ENCODE data around the gene FAM131C.

The FAM131C gene

DNA sequence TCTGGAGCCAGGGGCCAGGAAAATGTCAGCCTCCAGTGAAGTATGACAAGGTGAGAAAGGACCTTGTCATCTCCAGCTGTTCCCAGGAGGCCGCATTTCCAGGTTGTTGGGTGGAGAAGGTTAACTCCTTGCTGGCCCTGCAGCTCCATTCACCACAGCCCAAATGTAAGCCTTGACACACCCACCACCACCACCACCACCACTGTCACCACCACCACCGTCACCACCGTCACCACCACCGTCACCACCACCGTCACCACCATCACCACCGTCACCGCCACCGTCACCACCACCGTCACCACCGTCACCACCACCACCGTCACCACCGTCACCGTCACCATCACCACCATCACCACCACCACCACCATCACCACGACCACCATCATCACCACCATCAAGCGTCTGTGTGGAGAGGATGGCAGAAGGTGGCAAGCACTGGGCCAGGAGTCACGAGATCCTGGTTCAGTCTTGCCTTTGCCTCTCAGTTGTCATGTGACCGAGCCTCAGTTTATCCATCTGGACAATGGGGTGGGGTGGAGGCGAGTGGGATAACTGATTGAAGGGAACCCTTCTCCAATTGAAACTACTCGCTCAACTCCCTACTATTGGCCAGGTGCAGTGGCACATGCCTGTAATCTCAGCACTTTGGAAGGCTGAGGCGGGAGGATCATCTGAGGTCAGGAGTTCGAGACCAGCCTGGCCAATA, 21.2 kb upstream of the FAM131C start:
- TF ChIP-seq POLR2A (IDR thresholded peaks at IDR 0.05; ENCODE audit: low read depth, low read length) (no peak), TAF1 (IDR thresholded peaks at IDR 0.05; ENCODE audit: borderline replicate concordance, low read depth, low read length) (no peak), POLR2AphosphoS5 (IDR thresholded peaks at IDR 0.05; ENCODE audit: low read depth, low read length) (no peak)
- no peak for DNase-seq (ENCODE audit: insufficient read length)
- FAIRE-seq, result no peak

DNA sequence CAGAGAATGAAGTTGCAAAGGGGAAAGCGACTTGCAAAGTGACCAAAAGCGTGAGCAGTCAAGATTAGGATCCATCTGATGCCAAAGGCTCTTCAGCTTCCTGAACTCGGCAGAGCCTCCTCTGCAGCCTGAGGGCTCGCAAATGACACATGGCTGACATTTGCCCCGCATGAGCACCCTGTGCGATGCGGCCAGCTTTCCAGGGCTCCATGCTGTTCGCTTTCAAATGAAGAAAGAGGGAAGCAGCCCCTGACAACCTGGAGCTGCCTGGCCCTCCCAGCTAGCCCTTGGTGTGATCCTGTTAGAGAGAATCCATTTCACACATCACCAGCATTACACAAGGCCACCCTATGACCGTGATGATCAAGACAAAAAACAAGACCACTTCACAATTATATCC, 20.2 kb upstream of the FAM131C start:
- no peak for FAIRE-seq
- no peak for TF ChIP-seq POLR2A (IDR thresholded peaks at IDR 0.05; ENCODE audit: low read depth, low read length)
- TF ChIP-seq TAF1 (IDR thresholded peaks at IDR 0.05; ENCODE audit: borderline replicate concordance, low read depth, low read length), result no peak
- TF ChIP-seq POLR2AphosphoS5 (IDR thresholded peaks at IDR 0.05; ENCODE audit: low read depth, low read length), result no peak
- no peak for DNase-seq (ENCODE audit: insufficient read length)

DNA sequence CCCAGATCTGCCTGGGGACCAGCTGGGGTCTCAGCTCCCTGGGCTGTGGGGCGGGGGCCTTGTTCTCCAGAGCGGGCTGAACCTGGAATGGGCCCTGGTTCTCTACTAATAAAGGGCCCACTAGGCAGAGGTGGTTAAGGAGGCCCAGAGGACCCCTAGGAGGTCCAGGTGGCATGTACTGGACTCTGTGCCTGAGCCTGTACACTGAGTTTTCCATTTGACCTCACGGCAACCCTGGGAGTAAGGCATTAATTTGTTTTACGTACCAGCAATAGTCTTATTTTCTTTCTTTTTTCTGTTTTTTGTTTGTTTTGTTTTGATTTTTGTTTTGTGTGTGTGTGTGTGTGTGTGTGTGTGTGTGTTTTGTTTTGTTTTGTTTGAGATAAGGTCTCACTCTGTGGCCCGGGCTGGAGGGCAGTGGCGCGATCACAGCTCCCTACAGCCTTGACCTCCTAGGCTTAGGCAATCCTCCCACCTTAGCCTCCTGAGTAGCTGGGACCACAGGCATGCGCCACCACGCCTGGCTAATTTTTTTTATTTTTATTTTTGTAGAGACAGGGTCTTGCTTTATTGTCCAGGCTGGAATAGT, 19.6 kb upstream of the FAM131C start:
- DNase-seq (ENCODE audit: insufficient read length) (no peak), FAIRE-seq (no peak)
- no peak for TF ChIP-seq TAF1 (IDR thresholded peaks at IDR 0.05; ENCODE audit: borderline replicate concordance, low read depth, low read length)
- TF ChIP-seq POLR2A (IDR thresholded peaks at IDR 0.05; ENCODE audit: low read depth, low read length), result no peak
- TF ChIP-seq POLR2AphosphoS5 (IDR thresholded peaks at IDR 0.05; ENCODE audit: low read depth, low read length), result no peak

DNA sequence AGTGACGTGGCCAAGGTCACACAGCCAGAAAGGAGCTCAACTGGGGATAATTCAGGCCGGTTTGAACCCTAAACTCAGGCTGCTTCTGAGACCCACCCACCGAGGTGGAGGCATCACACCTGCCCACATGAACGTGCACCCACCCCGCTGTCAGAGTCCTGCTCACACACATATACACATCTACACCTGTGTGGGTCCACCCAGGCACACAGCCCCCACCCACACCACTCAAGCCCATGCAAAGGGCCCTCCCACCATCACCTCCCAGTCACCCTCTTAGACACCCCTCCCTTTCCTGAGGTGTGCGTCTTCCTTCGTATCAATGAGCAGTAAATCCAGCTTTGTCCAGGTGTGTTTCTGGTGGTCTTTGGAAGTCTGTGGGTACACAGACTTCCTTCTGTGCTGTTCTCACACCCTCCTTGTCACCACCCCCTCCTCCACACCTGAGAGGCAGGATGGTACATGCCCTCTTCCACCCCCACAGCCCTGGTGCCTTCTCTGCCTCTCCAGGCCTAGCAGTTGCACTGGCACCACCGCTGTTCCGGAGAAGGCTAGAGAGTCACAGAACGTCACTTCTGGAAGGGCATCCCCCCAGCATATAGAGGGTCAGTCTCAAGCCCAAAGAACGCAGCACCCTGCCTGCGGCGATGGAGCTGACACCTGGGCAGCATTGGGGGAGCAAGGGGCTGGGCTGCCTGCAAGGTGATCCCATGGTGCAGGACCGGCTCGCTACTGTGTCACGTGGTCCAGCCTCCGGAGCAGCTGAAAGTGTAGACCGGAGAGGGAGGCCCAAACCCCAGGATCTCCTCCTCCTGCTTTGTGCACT, 18.9 kb upstream of the FAM131C start:
- TF ChIP-seq TAF1 (IDR thresholded peaks at IDR 0.05; ENCODE audit: borderline replicate concordance, low read depth, low read length), result no peak
- no peak for DNase-seq (ENCODE audit: insufficient read length)
- FAIRE-seq, result no peak

DNA sequence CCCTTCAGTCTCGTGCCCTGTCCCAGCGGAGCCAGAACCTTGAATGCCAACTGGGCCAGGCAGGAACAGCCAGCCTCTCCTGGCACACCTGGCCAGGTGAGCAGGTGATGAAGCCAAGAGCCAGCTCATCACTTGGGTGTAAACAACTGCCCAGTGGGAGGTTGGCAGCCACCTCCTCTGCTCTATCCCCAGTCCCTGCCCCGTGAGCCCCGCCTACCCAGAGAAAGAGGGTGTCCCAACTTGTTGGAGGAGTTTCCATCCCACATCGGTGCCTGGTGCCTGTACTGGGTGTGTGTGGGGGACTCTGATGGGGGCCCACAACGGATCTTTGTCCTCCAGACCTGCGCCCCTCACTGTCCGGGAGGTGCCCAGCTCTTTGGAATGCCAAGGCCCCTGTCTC, 17.8 kb upstream of the FAM131C start:
- DNase-seq (ENCODE audit: insufficient read length), result no peak
- TF ChIP-seq TAF1 (IDR thresholded peaks at IDR 0.05; ENCODE audit: borderline replicate concordance, low read depth, low read length), result no peak
- TF ChIP-seq POLR2A (IDR thresholded peaks at IDR 0.05; ENCODE audit: low read depth, low read length), result no peak
- TF ChIP-seq POLR2AphosphoS5 (IDR thresholded peaks at IDR 0.05; ENCODE audit: low read depth, low read length), result no peak

DNA sequence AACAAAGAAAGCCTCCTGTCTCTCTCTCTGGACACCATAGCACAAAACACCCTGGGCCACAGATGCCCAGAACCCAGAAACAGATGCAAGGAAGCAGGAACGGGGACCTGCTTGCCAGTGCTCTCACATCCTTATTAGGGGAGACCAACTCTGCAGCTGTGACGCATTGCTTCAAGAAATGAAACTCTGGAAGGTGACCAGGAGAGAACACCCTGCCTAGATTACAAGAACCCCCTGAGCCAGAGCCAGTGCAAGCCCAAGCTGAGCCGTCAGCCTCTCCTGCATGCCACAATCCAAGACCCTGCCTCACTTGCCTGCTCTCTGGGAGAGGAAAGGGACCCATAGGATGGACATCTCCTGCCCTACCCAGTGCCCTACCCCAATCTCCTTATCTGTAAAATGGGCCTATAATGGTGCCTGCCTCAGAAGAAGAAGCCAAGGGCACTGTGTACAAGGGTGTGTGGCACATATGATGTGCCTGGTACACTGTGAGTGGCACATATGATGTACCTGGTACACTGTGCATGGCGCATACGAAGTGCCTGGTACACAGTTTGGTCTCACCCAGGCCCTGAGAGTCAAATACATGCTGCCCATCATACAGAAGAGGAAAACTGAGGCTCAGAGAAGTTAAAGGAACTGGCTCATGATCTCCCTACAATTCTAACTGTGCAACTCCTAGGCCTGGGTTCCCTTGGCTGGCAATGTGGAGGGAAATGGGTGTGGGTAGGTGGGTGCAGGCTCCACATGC, 16.8 kb upstream of the FAM131C start:
- DNase-seq (ENCODE audit: insufficient read length), result no peak
- no peak for FAIRE-seq
- TF ChIP-seq POLR2AphosphoS5 (IDR thresholded peaks at IDR 0.05; ENCODE audit: low read depth, low read length), result no peak
- TF ChIP-seq TAF1 (IDR thresholded peaks at IDR 0.05; ENCODE audit: borderline replicate concordance, low read depth, low read length), result no peak
- TF ChIP-seq POLR2A (IDR thresholded peaks at IDR 0.05; ENCODE audit: low read depth, low read length), result no peak

More for the DNA sequence above, 17.8 kb upstream of the FAM131C start:
- FAIRE-seq, result no peak

DNA sequence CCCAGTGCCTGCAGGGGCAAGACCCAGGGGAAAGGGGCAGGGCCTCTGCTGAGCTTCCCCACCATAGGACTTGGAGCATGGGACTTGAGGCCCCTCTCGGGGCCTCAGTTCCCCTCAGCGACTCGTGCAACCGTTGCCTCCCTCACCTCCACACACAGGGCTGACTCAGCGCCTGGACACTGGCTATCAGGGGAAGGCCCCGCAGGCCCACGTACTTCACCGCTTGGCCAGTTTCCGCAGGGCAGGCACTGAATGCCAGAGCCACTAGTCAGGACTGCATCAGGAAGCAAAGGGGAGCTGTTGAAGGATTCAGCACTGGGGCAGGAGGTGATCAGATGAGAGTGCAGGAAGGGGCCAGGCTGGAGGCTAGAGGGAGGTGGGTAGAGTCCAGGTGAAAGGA, 15.5 kb upstream of the FAM131C start:
- no peak for DNase-seq (ENCODE audit: insufficient read length)
- FAIRE-seq, result no peak
- TF ChIP-seq POLR2A (IDR thresholded peaks at IDR 0.05; ENCODE audit: low read depth, low read length) (no peak), POLR2AphosphoS5 (IDR thresholded peaks at IDR 0.05; ENCODE audit: low read depth, low read length) (no peak), TAF1 (IDR thresholded peaks at IDR 0.05; ENCODE audit: borderline replicate concordance, low read depth, low read length) (no peak)

DNA sequence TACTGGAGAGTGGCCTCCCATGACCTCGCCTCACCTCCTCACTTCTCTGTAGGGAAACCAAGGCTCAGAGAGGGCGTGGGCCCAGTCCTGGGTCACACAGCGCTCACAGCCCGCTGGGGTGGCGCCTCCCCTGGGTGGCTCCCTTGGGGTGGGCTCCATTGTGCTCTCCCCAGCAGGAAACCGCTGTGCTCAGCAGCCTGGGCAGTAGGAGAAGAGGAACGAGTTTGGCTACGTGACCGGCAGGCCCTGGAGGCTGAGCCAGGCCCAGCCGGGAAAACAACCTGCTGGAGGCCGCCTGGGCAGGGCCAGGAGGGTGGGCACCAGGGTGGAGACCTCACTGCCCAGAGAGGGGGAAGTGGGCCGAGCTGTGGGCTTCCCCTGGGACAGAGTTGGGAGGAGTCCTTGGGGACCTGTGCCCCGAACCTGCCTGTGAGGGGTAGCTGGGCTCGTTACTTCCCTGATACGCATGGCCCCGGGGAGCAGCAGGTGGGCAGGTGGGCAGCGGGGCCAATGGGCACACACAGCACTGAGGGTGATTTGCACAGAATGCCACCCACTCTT, 15.0 kb upstream of the FAM131C start:
- DNase-seq (ENCODE audit: insufficient read length) (no peak), FAIRE-seq (no peak)
- TF ChIP-seq TAF1 (IDR thresholded peaks at IDR 0.05; ENCODE audit: borderline replicate concordance, low read depth, low read length), result no peak
- TF ChIP-seq POLR2AphosphoS5 (IDR thresholded peaks at IDR 0.05; ENCODE audit: low read depth, low read length), result no peak
- no peak for TF ChIP-seq POLR2A (IDR thresholded peaks at IDR 0.05; ENCODE audit: low read depth, low read length)

DNA sequence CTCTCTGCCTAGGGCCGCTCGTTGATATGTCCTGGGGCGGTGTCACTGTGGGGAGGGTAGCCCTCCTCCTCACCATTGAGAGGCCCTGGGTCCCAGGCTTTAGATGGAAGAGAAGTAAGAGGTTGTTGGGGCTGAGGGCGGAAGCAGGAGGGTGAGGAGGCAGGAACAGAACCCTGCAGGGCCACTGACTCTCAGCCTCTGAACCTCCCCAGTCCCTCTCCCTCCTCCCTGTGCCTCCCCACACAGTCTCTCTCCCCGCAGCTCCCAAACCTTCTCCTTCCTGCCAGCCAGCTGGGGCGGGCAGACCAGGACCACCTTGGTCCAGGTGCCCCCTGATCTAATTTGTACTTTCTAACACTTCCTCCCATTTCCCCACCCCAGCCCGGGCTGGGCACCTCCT, 14.3 kb upstream of the FAM131C start:
- FAIRE-seq (no peak), DNase-seq (ENCODE audit: insufficient read length) (no peak)
- no peak for TF ChIP-seq TAF1 (IDR thresholded peaks at IDR 0.05; ENCODE audit: borderline replicate concordance, low read depth, low read length)
- no peak for TF ChIP-seq POLR2A (IDR thresholded peaks at IDR 0.05; ENCODE audit: low read depth, low read length)
- TF ChIP-seq POLR2AphosphoS5 (IDR thresholded peaks at IDR 0.05; ENCODE audit: low read depth, low read length), result no peak

DNA sequence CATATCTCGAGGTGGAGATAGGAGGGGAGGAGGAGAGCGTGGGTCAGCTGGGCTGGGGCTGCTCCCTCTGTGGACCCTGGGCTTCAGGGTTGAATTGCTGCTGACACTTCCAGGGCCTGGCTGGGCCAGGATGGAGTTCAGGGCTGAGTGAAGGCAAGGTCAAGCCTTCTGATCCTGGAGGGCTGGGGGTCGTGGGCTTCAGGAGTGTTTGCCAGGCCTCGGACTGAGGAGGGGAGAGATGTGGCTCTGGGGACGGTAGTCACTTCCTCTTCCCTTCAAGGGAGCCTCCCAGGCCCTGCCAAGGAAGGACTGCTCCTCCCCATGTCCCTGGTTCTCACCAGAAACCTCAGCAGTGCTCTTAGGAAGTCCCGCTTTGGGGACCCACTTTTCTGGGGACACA, 12.1 kb upstream of the FAM131C start:
- FAIRE-seq (no peak), DNase-seq (ENCODE audit: insufficient read length) (no peak)
- TF ChIP-seq TAF1 (IDR thresholded peaks at IDR 0.05; ENCODE audit: borderline replicate concordance, low read depth, low read length), result no peak
- TF ChIP-seq POLR2AphosphoS5 (IDR thresholded peaks at IDR 0.05; ENCODE audit: low read depth, low read length), result no peak
- TF ChIP-seq POLR2A (IDR thresholded peaks at IDR 0.05; ENCODE audit: low read depth, low read length), result no peak

DNA sequence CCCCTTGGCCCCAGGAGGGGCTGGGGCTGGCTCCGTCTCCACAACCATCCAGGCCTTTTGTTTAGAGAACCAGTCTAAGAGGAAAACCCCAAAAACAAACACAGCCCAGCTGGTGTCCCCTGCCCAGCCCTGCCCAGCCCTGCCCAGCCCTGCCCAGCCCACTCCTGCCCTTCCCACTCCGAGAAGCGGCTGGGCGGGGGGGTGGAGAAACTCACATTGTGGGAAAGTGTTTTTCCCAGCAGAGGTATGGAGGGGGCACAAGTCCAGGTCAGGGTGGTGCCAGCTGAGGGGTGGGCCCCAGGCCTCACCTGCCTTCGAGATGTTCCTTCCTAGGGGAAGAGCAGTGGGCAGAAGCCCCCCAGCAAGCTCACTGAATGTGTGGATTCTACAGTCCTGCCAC, 10.0 kb upstream of the FAM131C start:
- no peak for TF ChIP-seq POLR2A (IDR thresholded peaks at IDR 0.05; ENCODE audit: low read depth, low read length)
- TF ChIP-seq POLR2AphosphoS5 (IDR thresholded peaks at IDR 0.05; ENCODE audit: low read depth, low read length), result no peak
- TF ChIP-seq TAF1 (IDR thresholded peaks at IDR 0.05; ENCODE audit: borderline replicate concordance, low read depth, low read length), result no peak
- FAIRE-seq (no peak), DNase-seq (ENCODE audit: insufficient read length) (no peak)
